ENCODE results near the gene MS4A2.
"Not testable (repeated sequence)": the region's sequence is repeated elsewhere in the genome, so short reads cannot be mapped to it uniquely, and the experiment has no call there.

MS4A2 gene

DNA sequence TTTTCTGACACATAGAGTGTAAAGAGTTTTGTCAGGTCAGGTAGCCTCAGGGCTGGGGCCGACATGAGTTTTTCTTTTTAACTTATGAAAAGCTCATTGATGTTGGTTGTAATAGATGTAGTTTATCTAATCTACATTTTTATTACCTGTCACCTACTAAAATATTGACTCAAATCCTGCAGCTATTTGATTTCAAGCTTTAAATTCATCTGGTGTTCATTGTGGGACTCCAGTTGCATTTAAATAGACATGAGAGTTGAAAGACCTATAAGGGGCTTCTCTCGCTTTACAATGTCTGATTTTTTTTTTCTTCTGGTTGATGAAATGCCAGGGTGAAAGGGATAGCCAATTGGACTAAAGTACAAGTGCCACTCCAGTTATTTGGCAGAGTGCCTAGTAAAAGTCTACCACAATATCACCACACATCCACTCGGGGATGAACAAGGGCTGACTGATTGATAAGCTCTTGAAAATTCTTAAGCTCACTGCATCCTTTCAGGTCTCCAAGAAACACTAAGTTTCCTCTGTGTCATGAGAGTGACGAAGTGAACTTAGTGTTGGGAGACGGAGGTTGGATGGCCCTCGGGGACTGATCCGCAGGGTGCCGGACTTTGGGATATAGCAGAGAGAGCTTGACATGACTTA is 16.1 kb downstream of the MS4A2 start:
- not testable (repeated sequence) for DNase-seq

DNA sequence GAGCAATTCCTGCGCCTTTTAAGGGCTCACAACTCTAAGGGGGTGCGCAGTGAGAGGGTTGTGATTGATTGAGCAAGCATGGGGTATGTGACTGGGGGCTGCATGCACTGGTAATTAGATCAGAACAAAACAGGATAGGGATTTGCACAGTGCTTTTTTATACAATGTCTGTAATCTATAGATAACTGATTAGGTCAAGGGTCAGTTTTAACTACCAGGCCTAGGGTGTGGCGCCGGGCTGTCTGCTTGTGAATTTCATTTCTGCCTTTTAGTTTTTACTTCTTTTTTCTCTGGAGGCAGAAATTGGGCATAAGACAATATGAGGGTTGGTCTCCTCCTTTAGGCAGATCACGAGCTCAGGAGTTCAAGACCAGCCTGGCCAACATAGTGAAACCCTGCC is 20.2 kb downstream of the MS4A2 start:
- DNase-seq, result not testable (repeated sequence)

DNA sequence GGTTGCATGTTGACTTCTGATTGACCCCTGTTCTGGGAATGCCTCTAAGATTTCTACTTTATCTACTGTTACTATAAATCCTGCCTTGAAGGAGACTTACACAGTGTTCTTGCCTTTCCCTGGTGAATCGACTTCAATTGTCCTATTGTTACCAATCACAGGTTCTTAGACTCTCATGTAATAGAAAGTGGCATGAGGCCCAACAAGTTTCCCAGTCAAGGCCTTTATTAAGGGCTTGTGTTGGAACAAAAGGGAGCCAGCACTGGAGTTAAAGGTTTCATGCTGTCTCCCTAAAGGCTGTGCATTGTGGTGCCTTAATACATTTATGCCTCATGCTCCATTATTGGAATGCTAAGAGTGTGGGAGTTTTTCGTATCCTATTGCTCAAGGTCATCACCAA is 23.3 kb downstream of the MS4A2 start:
- DNase-seq, result no peak

DNA sequence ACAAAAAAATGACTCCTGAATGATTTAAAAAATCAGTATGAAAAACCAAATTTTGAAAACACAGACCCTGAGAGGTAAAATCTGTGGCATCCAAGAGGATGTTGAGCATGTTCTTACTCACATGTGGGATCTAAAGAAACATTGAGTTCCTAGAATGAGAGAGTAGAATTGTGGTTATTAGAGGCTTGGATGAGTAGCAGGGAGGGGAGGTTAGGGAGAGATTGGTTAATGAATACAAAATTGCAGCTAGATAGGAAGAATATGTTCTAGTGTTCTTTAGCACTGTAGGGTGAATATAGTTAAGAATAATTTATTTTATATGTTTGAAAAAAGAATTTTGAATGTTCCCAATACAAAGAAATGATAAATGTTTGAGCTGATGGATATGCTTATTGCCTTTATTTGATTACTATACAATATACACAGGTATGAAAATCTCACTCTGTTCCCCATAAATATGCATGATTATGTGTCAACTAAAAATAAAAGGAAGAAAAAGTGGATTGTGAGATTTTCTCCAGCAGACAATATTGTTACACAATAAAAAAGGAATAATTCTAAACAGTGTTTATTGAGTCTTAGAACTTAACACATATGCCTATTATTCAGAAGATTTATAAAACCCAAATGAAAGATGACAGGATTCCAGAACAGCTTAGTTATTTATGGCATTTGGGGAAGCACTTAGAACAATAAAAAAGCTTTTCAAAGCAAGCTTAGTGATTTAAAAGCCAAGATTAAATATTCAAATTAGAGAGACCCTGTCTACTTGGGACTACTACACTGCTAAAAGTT is 28.7 kb downstream of the MS4A2 start:
- DNase-seq, result no peak

DNA sequence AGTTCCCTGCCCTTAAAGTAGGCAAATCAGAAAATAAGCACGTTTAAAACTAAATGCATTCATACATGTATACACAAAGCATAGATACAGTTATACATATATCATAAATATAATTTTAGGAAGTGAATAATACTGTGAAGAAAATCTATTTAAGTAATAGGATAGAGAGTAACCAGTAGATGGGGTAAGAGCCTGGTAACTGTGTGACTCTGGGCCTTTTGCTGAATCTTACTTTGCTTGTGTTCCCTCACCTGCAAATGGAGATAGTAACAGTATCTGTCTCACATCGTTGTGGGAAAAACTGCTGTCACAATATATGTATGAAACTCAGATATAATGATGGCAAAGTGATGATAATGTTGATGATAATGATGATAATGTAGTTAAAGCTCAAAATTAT is 29.9 kb downstream of the MS4A2 start:
- DNase-seq, result no peak

DNA sequence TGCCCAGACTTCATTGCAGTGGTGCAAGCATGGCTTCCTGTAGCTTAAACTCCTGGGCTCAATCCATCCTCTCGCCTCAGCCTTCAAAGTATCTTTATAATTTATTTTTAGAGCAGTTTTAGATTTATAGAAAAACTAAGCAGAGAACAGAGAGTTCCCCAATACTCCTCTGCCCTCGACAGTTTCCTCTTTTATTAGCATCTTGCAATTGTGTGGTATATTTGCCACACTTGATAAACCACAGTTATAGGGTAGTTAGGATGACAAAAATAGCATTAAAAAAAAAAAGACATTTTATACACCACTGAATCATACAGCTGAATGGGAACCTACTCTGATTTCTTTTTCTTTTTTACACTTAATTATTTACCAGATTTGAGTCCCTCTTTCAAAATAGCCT is 31.2 kb downstream of the MS4A2 start:
- DNase-seq, result no peak

DNA sequence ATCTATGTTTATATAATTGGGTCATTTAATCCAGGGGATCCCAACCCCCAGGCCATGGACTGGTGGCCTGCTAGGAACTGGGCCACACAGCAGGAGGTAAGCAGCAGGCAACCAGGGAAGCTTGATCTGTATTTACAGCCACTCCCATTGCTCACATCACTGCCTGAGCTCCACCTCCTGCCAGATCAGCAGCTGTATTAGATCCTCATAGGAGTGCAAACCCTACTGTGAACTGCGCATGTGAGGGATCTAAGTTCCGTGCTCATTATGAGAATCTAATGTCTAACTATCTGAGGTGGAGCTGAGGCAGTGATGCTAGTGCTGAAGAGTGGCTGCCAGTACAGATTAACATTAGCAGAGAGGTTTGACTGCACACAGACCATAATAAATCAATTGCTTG is 32.8 kb downstream of the MS4A2 start:
- DNase-seq, result no peak

DNA sequence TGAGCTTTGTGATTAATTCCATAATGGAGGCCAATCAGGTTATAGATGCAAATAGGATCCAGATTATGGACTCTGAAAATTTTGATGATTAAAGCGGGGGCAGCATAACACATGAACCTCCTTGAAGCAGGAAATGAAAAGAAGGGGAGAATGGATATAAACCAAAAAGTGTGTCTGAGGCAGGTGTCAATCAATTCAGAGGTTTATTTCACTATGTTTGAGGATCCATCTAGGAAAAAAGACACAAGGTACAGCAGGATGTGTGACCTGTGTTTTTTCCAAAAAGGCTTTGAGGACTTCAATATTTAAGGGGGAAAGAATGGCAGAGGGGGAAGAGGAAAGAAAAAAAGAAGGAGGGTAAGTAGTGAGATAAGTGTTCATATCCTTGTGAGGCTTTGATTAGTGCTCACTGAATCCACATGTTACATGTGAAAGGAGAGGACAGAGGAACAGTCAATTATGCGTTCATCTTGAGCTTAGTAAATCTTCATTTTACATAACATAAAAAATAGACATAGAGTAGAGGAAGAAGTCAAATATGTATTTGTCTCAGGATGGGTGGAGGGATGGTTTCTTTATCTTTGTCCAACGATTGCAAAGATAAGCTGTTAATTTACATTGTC is 34.1 kb downstream of the MS4A2 start:
- DNase-seq, result no peak

DNA sequence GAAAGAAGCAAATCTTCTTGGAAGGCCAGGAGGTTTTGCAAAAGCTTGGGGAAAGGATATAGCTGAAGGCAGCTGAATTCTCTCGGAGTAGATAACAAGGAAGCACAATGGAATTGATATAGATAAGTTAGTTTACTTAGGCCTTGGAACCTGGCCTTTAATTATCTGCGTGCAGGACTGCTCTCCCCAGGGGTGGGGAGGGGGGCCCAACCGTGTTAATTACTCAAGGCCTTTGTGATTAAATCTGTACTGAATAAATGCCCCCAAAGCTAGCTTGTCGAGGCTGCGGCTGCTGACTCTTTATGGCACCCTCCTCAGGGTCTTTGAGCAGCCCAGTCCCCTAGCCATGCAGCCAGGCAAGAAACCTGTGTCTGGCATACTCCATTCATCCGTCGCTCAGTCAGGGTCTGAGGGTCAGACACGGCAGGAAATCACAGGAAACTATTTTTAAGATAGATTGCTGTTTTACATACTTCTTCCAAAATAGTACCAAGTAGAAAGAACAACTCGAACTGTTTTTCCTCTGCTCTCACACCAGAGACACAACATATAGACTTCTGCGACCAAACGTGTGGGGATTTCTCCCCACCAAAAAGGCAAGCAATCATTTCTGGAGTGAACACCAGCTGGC is 36.5 kb downstream of the MS4A2 start:
- no peak for DNase-seq

DNA sequence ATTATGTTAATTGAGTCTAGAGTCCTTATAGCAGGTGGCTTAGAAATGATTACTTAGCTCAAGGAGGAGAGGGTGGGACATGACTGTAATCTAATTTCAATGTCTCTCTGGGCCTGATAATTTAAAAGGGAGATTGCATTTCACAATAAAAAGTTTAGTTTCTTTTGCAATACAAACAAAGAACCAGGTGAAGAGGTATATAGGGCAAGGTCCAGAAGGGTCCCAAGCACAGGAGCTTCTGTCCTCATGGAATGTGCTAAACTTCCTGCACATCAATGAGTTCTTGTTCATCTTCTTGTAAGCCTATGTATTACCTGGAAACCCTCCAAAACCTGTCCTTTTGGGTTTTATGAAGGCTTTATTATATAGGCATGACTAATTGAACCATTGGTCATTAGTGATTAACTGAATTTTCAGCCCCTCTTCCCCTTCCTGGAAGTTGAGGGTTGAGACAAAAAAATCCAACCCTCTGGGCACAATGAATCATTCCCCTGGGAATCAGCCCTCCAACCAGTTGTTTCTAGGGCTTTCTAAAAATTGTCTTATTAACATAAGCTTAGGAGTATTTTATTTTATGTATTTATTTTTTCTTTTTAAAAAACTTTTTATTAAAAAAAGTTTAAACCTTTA is 37.6 kb downstream of the MS4A2 start:
- no peak for DNase-seq

DNA sequence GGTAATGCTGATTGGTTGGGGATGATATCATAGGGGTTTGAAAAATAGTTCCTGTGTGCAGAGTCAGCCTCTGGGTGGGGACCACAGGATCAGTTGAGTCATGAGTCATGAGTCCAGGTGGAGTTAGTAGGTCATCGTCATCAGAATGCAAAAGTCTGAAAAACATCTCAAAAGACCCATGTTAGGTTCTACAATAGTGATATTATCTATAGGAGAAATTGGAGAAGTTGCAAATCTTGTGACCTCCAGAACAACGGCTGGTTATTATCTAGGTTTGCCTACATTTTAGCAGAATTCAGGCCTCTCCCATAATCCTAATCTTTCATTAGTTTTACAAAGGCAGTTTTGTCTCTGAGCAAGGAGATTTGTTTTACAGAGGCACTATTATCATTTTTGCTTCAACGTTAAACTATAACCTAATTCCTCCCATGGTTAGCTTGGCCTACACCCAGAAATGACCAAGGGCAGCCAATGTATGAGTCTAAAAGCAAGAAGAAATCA is 38.9 kb downstream of the MS4A2 start:
- no peak for DNase-seq

DNA sequence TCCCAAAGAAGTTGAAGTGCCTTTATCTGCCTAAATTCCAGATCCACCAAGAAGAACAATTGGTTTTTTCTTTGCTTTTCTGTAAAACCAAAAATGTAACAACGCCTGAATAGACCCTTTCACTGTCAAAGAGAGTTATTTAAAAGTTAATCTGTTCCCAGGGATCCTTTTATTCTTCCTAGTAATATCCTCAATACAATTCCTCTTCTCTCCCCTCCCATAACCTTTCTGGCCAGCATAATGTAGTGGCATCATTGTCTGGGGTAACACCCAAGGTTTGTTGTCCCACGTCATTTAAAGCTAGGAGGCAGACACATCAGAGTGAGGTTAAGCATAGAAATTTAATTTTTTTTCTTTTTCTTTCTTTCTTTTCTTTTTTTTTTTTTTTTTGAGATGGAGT is 39.9 kb downstream of the MS4A2 start:
- DNase-seq, result no peak

DNA sequence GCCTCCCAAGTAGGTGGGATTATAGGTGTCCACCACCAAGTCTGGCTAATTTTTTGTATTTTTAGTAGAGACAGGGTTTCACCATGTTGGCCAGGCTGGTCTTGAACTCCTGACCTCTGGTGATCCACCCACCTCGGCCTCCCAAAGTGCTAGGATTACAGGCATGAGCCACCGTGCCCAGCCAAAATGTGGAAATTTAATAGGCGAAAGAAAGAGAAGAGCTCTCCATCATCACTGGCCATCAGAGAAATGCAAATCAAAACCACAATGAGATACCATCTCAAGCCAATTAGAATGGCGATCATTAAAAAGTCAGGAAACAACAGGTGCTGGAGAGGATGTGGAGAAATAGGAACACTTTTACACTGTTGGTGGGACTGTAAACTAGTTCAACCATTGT is 40.4 kb downstream of the MS4A2 start:
- not testable (repeated sequence) for DNase-seq

DNA sequence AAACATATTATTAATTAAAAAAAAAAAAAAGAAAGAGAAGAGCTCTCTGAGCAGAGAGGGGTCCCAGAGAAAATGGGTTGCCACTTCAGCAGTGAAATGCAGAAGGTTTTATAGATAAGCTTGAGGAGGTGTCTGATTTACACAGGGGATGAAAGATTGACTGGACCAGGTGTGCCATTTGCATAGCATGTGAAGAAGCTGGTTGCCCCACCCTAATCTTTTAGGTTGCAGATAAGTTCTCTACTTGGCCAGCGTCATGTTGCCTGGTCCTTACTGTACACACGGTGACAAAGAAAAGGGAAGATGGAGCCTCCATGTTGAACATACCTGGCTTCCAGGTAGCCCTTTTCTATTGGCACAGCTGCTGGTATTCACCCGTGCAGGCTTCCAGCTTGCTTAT is 41.4 kb downstream of the MS4A2 start:
- DNase-seq, result no peak

DNA sequence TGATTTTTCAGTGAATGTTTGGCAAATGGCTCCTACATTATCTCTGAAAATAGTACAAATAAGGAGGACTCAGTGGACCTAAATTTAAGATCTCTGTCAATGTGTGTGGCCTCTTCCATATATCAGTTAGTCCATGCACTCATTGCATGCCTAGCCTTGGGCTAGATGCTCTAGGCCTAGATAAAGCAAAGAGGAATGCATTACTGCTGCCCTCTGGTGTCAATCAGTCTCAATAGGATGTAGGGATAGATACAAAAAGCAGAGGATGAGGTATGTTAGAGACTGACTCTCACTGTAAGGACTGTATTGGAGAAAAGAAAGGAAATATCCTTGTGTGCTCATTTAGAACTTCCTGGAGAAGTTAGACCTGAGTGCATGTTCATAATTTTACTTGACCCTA is 42.0 kb downstream of the MS4A2 start:
- no peak for DNase-seq

DNA sequence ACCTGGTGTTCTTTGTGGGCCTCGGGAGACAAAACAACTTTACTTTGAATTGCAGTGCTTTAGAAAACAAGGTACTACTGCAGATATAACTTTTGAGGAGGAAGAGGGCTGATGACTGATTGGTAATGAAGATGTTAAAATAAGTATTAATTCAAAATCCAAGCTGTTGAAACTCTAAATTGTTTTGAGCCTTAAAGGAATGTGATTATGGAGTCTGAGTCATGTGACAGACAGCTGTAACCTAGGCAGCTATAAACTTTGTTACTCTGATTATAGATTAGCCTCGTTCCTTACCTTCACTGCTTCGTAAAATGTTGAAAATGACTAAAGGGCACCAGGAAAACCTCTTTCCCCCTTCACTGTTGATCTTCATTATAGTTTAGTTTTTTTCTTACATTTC is 43.4 kb downstream of the MS4A2 start:
- DNase-seq, result no peak

DNA sequence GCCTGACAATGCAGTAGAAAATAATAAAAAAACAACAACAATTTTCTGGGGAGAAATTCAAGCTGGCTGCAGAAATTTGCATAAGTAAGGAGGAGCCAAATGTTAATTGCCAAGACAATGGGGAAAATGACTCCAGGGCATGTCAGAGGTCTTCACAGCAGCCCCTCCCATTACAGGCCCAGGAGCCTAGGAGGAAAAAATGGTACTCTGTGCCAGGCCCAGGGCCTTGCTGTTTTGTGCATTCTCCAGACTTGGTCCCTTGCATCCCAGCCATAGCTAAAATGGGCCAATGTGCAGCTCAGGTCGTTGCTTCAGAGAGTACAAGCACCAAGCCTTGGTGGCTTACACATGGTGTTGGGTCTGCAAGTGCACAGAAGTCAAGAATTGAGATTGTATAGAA is 45.5 kb downstream of the MS4A2 start:
- DNase-seq, result no peak

DNA sequence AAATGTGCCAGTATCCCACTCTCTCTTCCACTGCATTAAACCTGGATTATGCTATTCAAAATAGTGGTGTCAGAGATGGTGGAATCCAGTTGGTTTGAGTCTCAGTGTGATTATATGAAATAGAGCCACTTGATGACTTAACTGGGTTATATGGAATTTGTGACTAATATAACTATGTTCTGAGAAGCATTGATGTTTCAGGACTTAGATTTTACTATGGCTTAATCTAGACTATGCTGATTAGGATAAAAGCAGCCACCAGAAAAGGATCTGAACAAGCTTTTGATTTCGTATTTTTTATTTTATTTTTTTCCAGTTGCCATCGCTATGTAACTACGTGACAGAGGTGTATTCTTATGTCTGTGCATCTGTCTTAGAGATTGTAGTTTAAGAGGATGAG is 55.3 kb downstream of the MS4A2 start:
- DNase-seq, result no peak

DNA sequence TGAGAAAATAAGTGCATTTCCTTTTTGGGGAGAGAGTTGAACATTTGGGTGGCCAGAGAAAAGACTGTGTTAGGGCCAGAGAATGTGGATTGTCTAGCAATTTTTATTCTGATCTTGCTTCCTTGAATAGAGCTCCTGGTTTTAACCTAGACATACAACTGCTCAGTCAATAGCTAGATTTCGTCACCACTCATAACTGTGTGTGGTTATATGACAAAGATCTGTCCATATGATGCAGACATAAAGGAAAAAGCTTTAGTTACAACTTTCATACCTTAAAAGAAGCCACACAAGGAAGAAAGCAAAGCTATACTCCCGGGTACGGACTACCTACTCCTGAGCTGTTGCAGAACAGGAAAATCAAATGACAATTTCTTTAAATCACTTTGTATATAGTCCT is 57.2 kb downstream of the MS4A2 start:
- no peak for DNase-seq

Measured in NCI-H1048 (cell line).